ENCODE data around the gene CELA2B. TPM values are rescaled to one million over a fixed set of nuclear protein-coding genes. Genes with fewer than 3 reads are reported as not detected.

Gene CELA2B
- total RNA-seq, 2 donors from 2014 or later, result 333 to 1,481 TPM

- Histone ChIP-seq H3K4me3 (peak overlapping the region; percentile 2 to 37), H3K4me1 (peaks cover 55% of the 10 kb centered on the region), H3K36me3 (replicated peaks in 1 of 2; ENCODE audit: insufficient read depth in 1 of 2, low read depth in 2 of 2) (no peaks in the 10 kb centered on the region), H3K9me3 (no peaks in the 10 kb centered on the region), H3K27me3 (no peaks in the 10 kb centered on the region), H3K27ac (peak overlapping the region; percentile 77 to 96 (median 88))
- DNase-seq, result peak in 2 of 4 donors; percentile 38 to 55
- ATAC-seq, result no peak
- WGBS, 2 donors, result 40 to 51% methylated on average over 10 to 13 of the region's 13 CpGs
- intact Hi-C loops (cut with DNase I), result no loop called here
- TF ChIP-seq CTCF (IDR thresholded peaks at IDR 0.05), result no peak
- TF ChIP-seq POLR2A (IDR thresholded peaks at IDR 0.05), result peak in 2 of 3 donors; percentile 14 to 43
Measured at GRCh38 chr1:15440357-15440756, 35.5 kb upstream of the CELA2B start.

DNA sequence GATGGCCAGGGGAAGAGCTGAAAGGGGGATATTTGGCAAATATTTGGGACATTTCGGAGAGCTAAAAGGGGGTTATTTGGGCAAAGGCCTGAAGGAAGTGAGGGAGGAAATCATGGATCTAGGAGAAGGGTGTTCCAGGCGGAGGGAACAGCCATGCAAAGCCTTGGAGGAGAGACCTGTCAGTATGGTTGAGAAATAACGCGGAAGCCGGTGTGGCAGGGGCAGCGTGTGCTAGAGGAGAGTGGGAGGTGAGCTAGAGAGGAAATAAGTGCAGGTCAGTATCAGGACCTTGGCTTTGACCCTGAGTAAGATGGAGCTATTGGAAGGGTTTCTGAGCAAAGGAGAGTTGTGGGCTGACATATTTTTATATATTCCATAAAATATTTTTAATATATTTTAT is 34.7 kb upstream of the CELA2B start:
- intact Hi-C loops (cut with DNase I), result no loop called here
- peak in 2 of 3 donors; percentile 23 to 30 for TF ChIP-seq POLR2A (IDR thresholded peaks at IDR 0.05)
- no peak for TF ChIP-seq CTCF (IDR thresholded peaks at IDR 0.05)
- H3K9me3 ChIP-seq, result no peaks in the 10 kb centered on the region

GRCh38 chr1:15442119-15442518 is 33.8 kb upstream of the CELA2B start:
- H3K4me3 ChIP-seq, result no peak overlapping the region
- 33 to 46% methylated on average over 6 to 8 of the region's 8 CpGs for WGBS, 2 donors

More for the DNA sequence above, 34.7 kb upstream of the CELA2B start:
- Histone ChIP-seq H3K4me3 (peak overlapping the region in 1 of 2 donors; percentile 37), H3K36me3 (replicated peaks in 1 of 2; ENCODE audit: insufficient read depth in 1 of 2, low read depth in 2 of 2) (peaks cover 0 to 2% of the 10 kb centered on the region in 2 donors), H3K27ac (peak overlapping the region in 3 of 4 donors; percentile 86 to 96 (median 90)), H3K27me3 (no peaks in the 10 kb centered on the region), H3K4me1 (peaks cover 50% of the 10 kb centered on the region)
- 33 to 49% methylated on average over 6 of the region's 6 CpGs for whole genome bisulfite sequencing, 2 donors
- ATAC-seq (no peak), DNase-seq (peak in 3 of 4 donors; percentile 48 to 62 (median 62))

GRCh38 chr1:15442759-15443158 is 33.1 kb upstream of the CELA2B start:
- DNase-seq (no peak), ATAC-seq (no peak)
- Histone ChIP-seq H3K36me3 (replicated peaks in 1 of 2; ENCODE audit: insufficient read depth in 1 of 2, low read depth in 2 of 2) (peaks cover 0 to 7% of the 10 kb centered on the region in 2 donors), H3K27me3 (no peaks in the 10 kb centered on the region), H3K27ac (peak overlapping the region; percentile 47 to 90 (median 72)), H3K9me3 (no peaks in the 10 kb centered on the region), H3K4me1 (peaks cover 40% of the 10 kb centered on the region), H3K4me3 (no peak overlapping the region)
- TF ChIP-seq CTCF (IDR thresholded peaks at IDR 0.05) (no peak), POLR2A (IDR thresholded peaks at IDR 0.05) (no peak)
- intact Hi-C loops (cut with DNase I), result no loop called here
- WGBS, 2 donors, result 43 to 48% methylated on average over 5 of the region's 5 CpGs

More at GRCh38 chr1:15442119-15442518, 33.8 kb upstream of the CELA2B start:
- ATAC-seq, result no peak
- intact Hi-C loops (cut with DNase I), result no loop called here
- Histone ChIP-seq H3K36me3 (replicated peaks in 1 of 2; ENCODE audit: insufficient read depth in 1 of 2, low read depth in 2 of 2) (peaks cover 0 to 7% of the 10 kb centered on the region in 2 donors), H3K9me3 (no peaks in the 10 kb centered on the region), H3K27ac (peak overlapping the region; percentile 47 to 90 (median 72)), H3K4me1 (peaks cover 46% of the 10 kb centered on the region), H3K27me3 (no peaks in the 10 kb centered on the region)
- DNase-seq, result no peak
- TF ChIP-seq POLR2A (IDR thresholded peaks at IDR 0.05) (peak in 2 of 3 donors; percentile 58 to 60), CTCF (IDR thresholded peaks at IDR 0.05) (no peak)

DNA sequence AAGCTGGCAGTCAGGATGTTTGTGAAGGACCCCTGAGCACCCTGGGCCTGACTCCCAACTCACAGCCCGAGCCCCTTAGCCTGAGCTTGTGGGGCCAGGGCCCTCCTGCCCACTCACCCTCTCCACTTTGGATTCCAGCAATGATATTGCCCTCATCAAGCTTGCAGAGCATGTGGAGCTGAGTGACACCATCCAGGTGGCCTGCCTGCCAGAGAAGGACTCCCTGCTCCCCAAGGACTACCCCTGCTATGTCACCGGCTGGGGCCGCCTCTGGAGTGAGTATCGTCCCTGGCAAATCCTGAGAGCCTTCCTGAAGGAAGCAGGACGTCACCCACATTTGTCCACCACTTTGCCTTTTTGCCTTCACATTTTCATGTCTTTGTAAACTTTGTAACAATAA is 32.6 kb upstream of the CELA2B start:
- Histone ChIP-seq H3K4me3 (no peak overlapping the region), H3K4me1 (peaks cover 34% of the 10 kb centered on the region), H3K9me3 (no peaks in the 10 kb centered on the region), H3K27ac (peak overlapping the region; percentile 47 to 90 (median 72)), H3K36me3 (replicated peaks in 1 of 2; ENCODE audit: insufficient read depth in 1 of 2, low read depth in 2 of 2) (peaks cover 0 to 7% of the 10 kb centered on the region in 2 donors), H3K27me3 (no peaks in the 10 kb centered on the region)
- no peak for TF ChIP-seq CTCF (IDR thresholded peaks at IDR 0.05)
- intact Hi-C loops (cut with DNase I), result no loop called here
- ATAC-seq (no peak), DNase-seq (peak in 1 of 4 donors; percentile 52)
- 48 to 61% methylated on average over 5 of the region's 5 CpGs for WGBS, 2 donors
